ENCODE results near the gene ATP5PD.

ATP5PD gene

DNA sequence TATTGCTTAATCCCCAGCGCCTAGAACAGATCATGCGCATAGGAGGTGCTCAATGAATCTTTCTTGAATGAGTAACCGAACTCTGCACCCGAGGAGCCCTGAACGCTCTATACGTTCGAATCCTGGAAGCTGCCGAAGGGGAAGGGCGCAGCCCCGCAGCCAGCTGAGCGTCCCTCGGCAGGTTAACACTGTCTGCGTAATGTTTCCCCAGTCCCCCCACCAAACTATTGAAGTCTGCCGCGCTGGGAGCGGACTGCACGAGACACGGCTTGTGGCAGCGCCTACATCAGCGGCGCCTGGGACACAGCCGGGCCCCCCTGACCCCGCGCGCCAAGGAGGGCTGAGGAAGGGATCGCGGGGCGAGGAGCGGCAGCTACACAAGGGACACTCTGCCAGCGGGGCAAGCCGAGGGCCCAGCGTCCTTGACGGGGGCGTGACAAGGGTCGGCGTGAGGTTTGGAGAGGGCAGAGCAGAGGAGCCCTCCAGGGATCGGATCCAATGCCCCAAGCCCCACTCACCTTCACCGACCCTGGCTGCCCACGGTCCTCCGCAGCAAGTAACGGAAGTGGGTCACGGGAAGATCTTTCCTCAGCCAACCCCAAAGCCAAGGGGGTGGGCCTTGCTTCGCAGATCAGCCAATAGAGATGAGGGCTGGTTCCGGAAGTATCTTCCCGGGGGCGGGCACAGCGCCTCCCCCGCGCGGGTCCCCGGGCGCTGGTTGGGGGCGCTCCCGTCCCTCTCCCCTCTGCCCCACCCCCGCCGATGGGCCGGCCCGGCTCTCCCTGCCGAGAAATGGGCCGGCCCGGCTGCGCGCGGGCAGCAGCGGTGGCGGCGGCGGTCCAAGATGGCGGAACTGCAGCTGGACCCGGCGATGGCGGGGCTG lies at the start of gene ATP5PD, which contains the start of gene KCTD2:
Gene ATP5PD, minus strand, starts transcription at position 563 of the 883 bp plus-strand sequence. CDS start 4,319 bp downstream, outside the sequence.
Gene KCTD2, plus strand, starts transcription at position 819 of the 883 bp plus-strand sequence. Its CDS starts 26 bp downstream, at position 845.
- DNase-seq = peak; percentile 87

DNA sequence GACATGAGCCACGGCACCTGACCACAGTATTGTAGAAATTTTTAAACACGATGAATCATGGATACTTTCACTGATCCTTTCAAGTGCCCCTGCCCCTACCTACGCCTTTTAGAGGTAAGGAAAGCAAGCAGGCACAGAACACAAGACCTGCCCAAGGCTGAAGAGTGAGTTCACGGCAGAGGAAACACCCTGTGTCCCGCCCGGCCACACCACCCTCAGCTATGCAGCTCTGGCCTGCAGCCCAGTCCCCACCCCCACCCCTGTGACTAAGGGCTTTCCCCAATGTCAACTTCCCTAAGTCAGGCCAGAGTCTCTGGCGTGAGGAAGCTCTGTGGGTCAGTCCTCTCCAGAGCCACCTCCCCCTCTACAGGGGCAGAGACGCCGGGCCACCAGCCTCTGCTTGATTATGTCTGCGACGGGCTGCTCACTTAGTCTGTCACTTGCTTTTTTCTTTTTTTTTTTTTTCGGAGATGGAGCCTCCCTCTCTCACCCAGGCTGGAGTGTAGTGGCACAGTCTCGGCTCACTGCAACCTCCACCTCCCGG lies 49.4 kb upstream of the ATP5PD start:
- DNase-seq = no peak

GRCh38 chr17:75094871-75095399 lies 48.2 kb upstream of the ATP5PD start:
- DNase-seq = no peak

GRCh38 chr17:75093548-75094158 lies 46.9 kb upstream of the ATP5PD start:
- DNase-seq = no peak

DNA sequence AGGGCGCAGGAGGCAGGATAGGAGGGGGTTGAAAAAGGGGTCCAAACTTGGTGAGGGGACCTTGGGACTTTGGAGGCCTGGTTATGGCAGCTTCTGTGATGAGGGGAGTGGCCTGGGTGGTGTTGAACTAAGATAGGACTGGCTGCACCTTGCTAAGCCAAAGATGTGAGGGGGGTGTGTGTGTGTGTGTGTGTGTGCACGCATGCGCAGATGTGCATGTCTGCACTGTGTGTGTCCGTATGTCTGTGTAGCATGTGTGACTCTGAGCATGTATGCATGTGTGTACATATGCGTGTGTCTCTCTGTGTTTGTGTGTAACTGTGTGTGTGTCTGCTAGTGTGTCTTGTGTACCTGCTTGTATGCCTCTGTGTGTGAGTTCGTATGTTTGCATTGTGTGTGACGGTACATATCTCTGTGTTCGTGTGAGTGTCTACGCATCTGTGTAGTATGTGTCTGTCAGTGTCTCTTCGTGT lies 45.1 kb upstream of the ATP5PD start:
- no peak for DNase-seq

DNA sequence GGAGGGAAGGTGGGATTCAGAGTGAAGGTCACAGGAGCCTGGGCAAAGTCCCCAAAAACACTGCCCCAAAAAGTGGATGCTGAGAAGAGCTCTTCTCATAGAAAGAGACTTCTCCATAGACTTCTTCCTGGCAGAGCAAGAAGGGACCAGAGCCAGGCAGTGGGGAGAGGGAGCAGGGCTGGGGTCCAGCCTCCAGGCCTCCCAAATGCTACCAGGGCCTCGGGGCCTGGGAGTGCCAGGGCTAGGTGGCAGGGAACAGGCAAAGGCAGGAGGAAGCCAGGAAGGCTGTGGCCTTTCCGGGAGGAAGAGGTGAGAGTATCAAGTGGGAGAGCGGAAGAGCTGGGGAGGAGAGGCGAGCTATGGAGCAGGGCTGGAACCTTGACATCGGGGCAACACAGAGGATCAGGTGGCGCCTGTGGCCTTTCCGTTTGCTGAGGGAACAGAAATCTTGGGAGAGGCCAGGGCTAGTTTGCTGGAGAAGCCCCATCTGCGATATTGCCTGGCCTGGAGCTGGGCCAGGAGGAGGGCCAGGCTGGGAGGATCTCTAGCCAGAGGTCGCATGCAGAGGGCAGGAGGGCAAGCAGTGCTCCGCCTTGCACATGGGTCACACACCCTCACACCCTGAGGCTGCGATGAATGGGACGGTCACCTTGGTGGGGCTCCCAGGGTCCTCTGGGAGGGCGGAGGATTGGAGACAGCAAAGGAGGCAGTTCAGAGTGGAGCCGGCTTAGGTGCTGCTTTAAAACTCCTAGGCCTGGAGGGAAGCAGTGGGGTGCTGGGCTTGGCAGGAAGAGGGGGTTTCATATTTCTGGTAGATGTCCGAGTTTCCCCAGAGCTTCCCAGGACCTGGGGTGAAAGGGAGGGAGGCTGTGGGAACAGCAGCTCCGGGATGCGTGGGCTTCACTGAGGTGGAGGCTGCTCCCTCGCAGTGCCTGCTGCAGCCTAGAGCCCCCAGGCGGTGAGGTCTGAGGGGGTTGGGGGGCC lies 44.4 kb upstream of the ATP5PD start:
- DNase-seq = no peak

GRCh38 chr17:75088465-75089417 lies 42.0 kb upstream of the ATP5PD start:
- DNase-seq = no peak

- no peak for DNase-seq
These were observed 41.0 kb upstream of the ATP5PD start, which contains the start of gene SLC16A5 for GRCh38 chr17:75087558-75088453. TSS of gene SLC16A5 (plus strand) at chr17:75087954. CDS start at chr17:75093637, 5,683 bp downstream.

GRCh38 chr17:75087182-75087557 lies 40.4 kb upstream of the ATP5PD start:
- no peak for DNase-seq

DNA sequence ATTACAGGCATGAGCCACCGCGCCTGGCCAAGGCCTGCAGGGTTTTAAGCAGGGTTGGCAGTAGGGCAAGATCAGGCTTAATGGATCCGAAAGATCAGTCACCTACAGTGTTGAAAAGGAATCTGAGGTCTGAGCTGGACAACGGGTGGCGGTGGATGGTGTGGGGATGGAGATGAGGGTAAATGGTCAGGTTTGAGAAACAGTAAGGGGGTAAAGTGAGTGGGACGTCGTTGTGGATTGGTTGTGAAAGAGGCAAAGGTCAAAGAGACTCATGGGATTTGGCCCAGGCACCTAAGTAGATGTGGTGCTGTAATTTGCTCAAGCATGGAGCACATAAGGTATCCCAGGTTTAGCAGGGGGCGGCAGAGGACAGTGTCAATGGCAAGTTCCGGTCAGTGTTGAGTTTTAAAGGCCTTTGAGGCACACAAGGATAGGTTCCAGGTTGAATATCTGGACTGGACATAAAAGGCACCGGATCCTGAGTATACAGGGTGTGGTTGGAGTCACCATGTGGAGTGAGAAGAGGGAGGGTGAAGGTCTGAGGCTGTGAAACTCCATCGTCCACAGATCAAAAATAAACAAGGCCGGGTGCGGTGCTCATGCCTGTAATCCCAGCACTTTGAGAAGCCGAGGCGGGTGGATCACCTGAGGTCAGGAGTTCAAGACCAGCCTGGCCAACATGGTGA lies 39.9 kb upstream of the ATP5PD start:
- DNase-seq = no peak

- no peak for DNase-seq
These were observed 37.4 kb upstream of the ATP5PD start for GRCh38 chr17:75084039-75084660.

DNA sequence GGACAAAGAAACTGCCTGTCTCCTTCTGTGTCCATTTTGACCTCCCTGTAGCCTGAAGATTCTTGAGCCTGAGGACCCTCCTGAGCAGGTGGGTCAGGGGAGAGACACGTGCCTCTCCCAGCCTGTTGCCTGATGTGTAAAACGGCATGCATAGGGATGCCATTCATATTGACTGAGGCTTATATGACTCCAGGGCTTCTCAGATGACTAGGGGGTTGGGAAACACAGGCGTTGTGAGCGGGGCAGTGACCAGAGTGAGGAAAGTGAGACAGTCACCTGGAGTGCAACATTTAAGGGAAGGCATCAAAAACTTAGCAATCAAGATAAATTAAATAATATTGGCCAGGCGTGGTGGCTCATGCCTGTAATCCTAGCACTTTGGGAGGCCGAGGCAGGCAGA lies 35.9 kb upstream of the ATP5PD start:
- DNase-seq = no peak

DNA sequence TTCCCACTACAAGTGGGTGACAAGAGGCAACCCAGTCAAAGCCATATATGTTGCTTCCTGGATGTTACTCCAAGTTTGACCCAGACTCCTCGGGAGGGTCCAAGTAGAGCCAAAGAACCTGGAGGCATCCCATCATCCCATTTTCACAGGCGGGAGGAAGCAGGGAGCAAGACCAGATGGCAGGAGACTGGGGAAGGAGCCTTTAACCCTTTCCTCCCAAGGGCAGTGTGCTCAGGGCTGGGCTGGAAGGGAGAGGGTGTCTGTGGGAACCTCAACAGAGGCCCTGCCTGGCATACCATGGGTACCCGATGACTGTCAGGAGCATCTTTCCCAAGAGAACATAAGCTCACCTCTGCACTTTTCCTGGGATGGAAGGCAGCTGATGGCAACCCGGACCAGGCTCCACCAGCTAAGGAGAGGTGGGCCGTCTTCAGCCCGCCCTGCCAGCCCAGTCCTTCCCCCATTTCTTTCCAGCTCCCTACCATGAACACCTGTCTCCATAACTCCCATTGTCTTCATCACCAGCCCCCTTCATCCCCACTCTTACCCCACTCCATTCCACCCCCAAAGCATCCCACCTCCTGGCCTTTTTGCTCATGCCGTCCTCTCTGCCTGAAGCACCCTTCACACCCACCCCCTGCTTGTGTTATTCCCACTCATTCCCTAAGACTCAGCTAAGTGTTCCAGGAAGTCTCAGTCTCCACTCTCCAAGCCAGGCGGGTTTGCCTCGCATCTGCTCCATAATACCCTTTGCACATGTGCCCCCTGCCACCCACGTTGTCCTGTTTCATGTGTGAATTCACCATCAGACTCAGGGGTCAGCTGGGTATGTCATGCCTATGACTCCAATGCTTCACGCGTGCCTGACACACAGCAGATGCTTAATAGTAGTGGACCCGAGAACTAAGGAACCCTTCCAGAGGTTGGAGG lies 35.1 kb upstream of the ATP5PD start:
- no peak for DNase-seq

DNA sequence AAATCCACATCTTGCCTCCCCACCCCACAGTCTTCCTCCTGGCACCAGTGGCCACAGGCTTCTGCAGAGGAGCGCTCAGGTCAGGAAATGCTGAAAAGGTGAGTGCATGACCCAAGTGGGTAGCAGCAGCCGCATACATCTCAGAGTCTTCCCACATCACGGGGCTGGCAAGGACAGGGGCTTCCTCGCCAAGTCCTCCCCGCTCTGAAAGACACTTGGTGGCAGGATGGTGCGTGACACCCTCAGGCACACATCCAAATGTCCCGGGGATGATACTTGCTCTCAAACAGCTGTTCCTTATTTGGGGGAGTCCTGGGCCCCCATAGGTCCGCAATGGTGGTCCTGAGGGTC lies 32.2 kb upstream of the ATP5PD start:
- no peak for DNase-seq

DNA sequence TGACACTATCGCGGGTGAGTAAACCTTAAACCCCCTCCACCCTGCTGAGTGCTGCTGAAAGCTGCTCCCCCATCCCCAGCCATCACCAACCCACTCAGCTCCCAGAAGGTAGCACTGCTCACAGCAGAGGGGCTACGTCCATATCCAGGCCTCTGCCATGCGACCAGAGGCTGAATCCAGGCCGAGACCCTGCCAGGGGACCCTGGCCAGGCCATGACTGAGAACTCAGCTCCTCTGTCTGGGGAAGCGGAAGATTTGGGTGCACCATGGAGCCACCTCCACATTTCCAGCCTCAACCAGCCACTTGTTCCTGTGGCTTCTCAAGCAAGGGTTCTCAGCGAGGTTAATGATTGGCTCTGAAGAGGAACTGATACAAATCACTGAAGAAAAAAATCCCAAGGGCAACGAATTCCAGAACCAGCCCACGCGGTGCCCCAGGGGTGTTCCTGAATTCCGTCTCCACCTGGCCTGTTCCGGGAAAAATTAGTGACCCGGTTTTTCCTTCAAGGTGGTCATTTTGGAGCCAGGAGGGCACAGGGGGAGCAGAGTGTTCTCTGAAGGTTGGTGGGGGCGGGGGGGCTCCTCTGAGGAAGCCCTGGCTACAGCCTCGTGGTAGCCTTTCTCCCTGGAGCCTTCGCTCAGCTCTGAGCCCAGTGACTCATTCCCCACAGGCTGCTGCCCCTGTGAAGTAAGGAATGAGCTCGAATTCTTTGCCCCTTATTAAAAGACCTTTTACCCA lies 31.7 kb upstream of the ATP5PD start:
- DNase-seq = no peak

GRCh38 chr17:75077496-75078283 lies 30.9 kb upstream of the ATP5PD start:
- no peak for DNase-seq

Data from NCI-H1694 treated with DMSO at 0.1 percent for 48 hours (cell line).